H1 (cell line): Measurements from ENCODE around the gene CALD1. TPM values are rescaled to one million over a fixed set of nuclear protein-coding genes. Genes with fewer than 3 reads are reported as not detected.

Experiments
- CTCF ChIA-PET: fragments of 300-600 bp; sonication (Branson Sonifier 250); formaldehyde crosslinking; loops from one replicate; lab custom pipeline; 2021; ENCODE audit not compliant: partially characterized antibody; lab: Charles Lee
- POLR2A ChIA-PET: fragments of 300-600 bp; sonication (Branson Sonifier 250); formaldehyde crosslinking; loops from one replicate; lab custom pipeline; 2021; ENCODE audit warnings: inconsistent platforms; ENCODE audit not compliant: partially characterized antibody; lab: Charles Lee
- DNase-seq, 2 experiments: peaks; one replicate each; pipeline versions ENCODE4 v3.0.0 to v3.0.0-alpha.2; 2010 to 2022; ENCODE audit warnings: low spot score in 2 of 2, low read depth in 1 of 2, mixed read lengths in 1 of 2
- FAIRE-seq: peaks from 2 replicates; lab custom pipeline; 2011; peaks lifted over from hg19 to GRCh38; lab: Jason Lieb, UNC
- H2AFZ ChIP-seq: 2 replicates; pipeline ENCODE4 v1.8.1; 2012; ENCODE audit warnings: low read length, inconsistent platforms
- H2AK5ac ChIP-seq: 2 replicates; pipeline ENCODE4 v1.6.1; 2013; ENCODE audit warnings: low read depth, low read length
- H2BK120ac ChIP-seq: replicated peaks from 2 replicates; pipeline ENCODE3; 2013; ENCODE audit warnings: low read depth, low read length, inconsistent platforms
- H2BK12ac ChIP-seq: 2 replicates; pipeline ENCODE4 v1.6.1; 2013; ENCODE audit warnings: low read depth, low read length
- H2BK15ac ChIP-seq: 2 replicates; pipeline ENCODE4 v1.6.1; 2013; ENCODE audit warnings: low read length
- H2BK20ac ChIP-seq: 2 replicates; pipeline ENCODE4 v1.6.1; 2013; ENCODE audit warnings: low read length
- H2BK5ac ChIP-seq: 2 replicates; pipeline ENCODE4 v1.6.1; 2013; ENCODE audit warnings: low read depth, low read length
- H3K14ac ChIP-seq: 2 replicates; pipeline ENCODE4 v1.6.1; 2013; ENCODE audit warnings: inconsistent platforms; ENCODE audit not compliant: insufficient read length
- H3K18ac ChIP-seq: 2 replicates; pipeline ENCODE4 v1.6.1; 2013; ENCODE audit warnings: low read length; ENCODE audit errors: extremely low read depth
- H3K23ac ChIP-seq: 2 replicates; pipeline ENCODE4 v1.6.1; 2013; ENCODE audit warnings: inconsistent platforms; ENCODE audit not compliant: insufficient read length
- H3K23me2 ChIP-seq: 2 replicates; pipeline ENCODE4 v1.6.1; 2013; ENCODE audit warnings: low read depth, low read length
- H3K27ac ChIP-seq: 2 replicates; pipeline ENCODE4 v1.6.1; 2011; ENCODE audit warnings: low read depth, low read length, inconsistent platforms
- H3K27me3 ChIP-seq, 4 experiments: replicated peaks in 1 of 4; 1 replicate in 1 of 4; 2 replicates in 3 of 4; pipeline versions ENCODE4 v1.6.1 to v1.8.1; 2011 to 2013; ENCODE audit warnings: low read length in 3 of 4, mild to moderate bottlenecking in 3 of 4, inconsistent platforms in 2 of 4, mixed read lengths in 2 of 4, moderate library complexity in 1 of 4; ENCODE audit not compliant: control insufficient read depth in 3 of 4, insufficient read depth in 3 of 4; ENCODE audit errors: extremely low read depth in 1 of 4
- H3K36me3 ChIP-seq, 4 experiments: 2 replicates each; pipeline versions ENCODE4 v1.6.1 to v1.8.1; 2011 to 2013; ENCODE audit warnings: mild to moderate bottlenecking in 4 of 4, low read length in 3 of 4, moderate library complexity in 2 of 4, control low read depth in 1 of 4, inconsistent platforms in 1 of 4; ENCODE audit not compliant: insufficient read depth in 4 of 4, control insufficient read depth in 2 of 4
- H3K4ac ChIP-seq: replicated peaks from 2 replicates; pipeline ENCODE3; 2013; ENCODE audit warnings: low read length, low read depth, mixed read lengths, inconsistent platforms; ENCODE audit not compliant: insufficient read length
- H3K4me1 ChIP-seq, 4 experiments: replicated peaks in 1 of 4; 1 replicate in 1 of 4; 2 replicates in 3 of 4; pipeline versions ENCODE4 v1.6.1 to v1.8.1; 2011 to 2013; ENCODE audit warnings: low read length in 3 of 4, inconsistent platforms in 2 of 4, mixed read lengths in 1 of 4; ENCODE audit not compliant: insufficient read depth in 4 of 4, control insufficient read depth in 3 of 4
- H3K4me2 ChIP-seq, 2 experiments: 2 replicates each; pipeline versions ENCODE4 v1.6.1 to v1.8.1; 2011 to 2013; ENCODE audit warnings: low read depth in 2 of 2, low read length in 2 of 2, control low read depth in 1 of 2, inconsistent platforms in 1 of 2, mild to moderate bottlenecking in 1 of 2; ENCODE audit not compliant: insufficient read depth in 1 of 2
- H3K4me3 ChIP-seq, 4 experiments: fragments of 200-600, 300-600 bp in 1 of 4; sonication (generic), shearing (Covaris generic), sonication (Bioruptor Twin) in 1 of 4; 2 replicates each; pipeline versions ENCODE4 v1.5.1 to v1.8.1; 2011 to 2016; ENCODE audit warnings: low read length in 4 of 4, low read depth in 3 of 4, control low read depth in 2 of 4, inconsistent platforms in 2 of 4, mild to moderate bottlenecking in 2 of 4, mixed read lengths in 1 of 4, moderate library complexity in 1 of 4; ENCODE audit not compliant: insufficient read depth in 2 of 4; ENCODE audit errors: extremely low read depth in 1 of 4
- H3K56ac ChIP-seq: replicated peaks from 2 replicates; pipeline ENCODE3; 2013; ENCODE audit warnings: low read depth, mild to moderate bottlenecking, mixed read lengths, low read length, inconsistent platforms; ENCODE audit not compliant: insufficient read length
- H3K79me1 ChIP-seq: 2 replicates; pipeline ENCODE4 v1.6.1; 2013; ENCODE audit warnings: low read depth, low read length, control low read depth
- H3K79me2 ChIP-seq, 2 experiments: 2 replicates each; pipeline versions ENCODE4 v1.6.1 to v1.8.1; 2012 to 2013; ENCODE audit warnings: low read length in 2 of 2, mild to moderate bottlenecking in 2 of 2, inconsistent platforms in 1 of 2; ENCODE audit not compliant: insufficient read depth in 2 of 2, control insufficient read depth in 1 of 2
- H3K9ac ChIP-seq, 4 experiments: replicated peaks in 1 of 4; 1 replicate in 1 of 4; 2 replicates in 3 of 4; pipeline versions ENCODE4 v1.6.1 to v1.8.1; 2011 to 2013; ENCODE audit warnings: low read depth in 3 of 4, low read length in 3 of 4, control low read depth in 2 of 4, mild to moderate bottlenecking in 2 of 4, moderate library complexity in 2 of 4, inconsistent platforms in 1 of 4; ENCODE audit errors: extremely low read depth in 1 of 4
- H3K9me3 ChIP-seq, 2 experiments: 2 replicates each; pipeline versions ENCODE4 v1.6.1 to v1.8.1; 2012 to 2013; ENCODE audit warnings: mild to moderate bottlenecking in 2 of 2, moderate library complexity in 2 of 2, control low read depth in 1 of 2, inconsistent platforms in 1 of 2, low read depth in 1 of 2, low read length in 1 of 2, mixed read lengths in 1 of 2; ENCODE audit not compliant: insufficient read depth in 2 of 2
- H4K20me1 ChIP-seq, 2 experiments: replicated peaks in 1 of 2; 2 replicates each; pipeline versions ENCODE3 to v1.8.1; 2011 to 2013; ENCODE audit warnings: inconsistent platforms in 2 of 2, low read length in 2 of 2, mild to moderate bottlenecking in 1 of 2; ENCODE audit not compliant: insufficient read depth in 2 of 2, control insufficient read depth in 1 of 2
- H4K5ac ChIP-seq: 2 replicates; pipeline ENCODE4 v1.6.1; 2013; ENCODE audit warnings: low read length, low read depth, mixed read lengths, inconsistent platforms; ENCODE audit not compliant: insufficient read length
- H4K8ac ChIP-seq: 2 replicates; pipeline ENCODE4 v1.8.0; 2013; ENCODE audit warnings: mild to moderate bottlenecking, moderate library complexity, low read length, inconsistent platforms; ENCODE audit not compliant: insufficient read depth; ENCODE audit errors: extremely low read depth
- H4K91ac ChIP-seq: replicated peaks from 2 replicates; pipeline ENCODE3; 2013; ENCODE audit warnings: low read length, mixed read lengths, inconsistent platforms; ENCODE audit not compliant: insufficient read length
- CBX8 ChIP-seq: fragments of 300-800, 300-1000 bp; sonication (generic); IDR thresholded peaks from 2 replicates; pipeline ENCODE4 v1.7.1; 2016; ENCODE audit warnings: low read depth, low read length, borderline replicate concordance
- GABPA ChIP-seq: IDR thresholded peaks from 2 replicates; pipeline ENCODE4 v1.6.1; 2011; ENCODE audit warnings: mild to moderate bottlenecking, low read length, moderate library complexity, borderline replicate concordance; ENCODE audit not compliant: insufficient read depth
- JUND ChIP-seq: IDR thresholded peaks from 2 replicates; pipeline ENCODE4 v1.6.1; 2011; ENCODE audit warnings: mild to moderate bottlenecking, improper control_type of control experiment, low read length
- MAX ChIP-seq: IDR thresholded peaks from 2 replicates; pipeline ENCODE4 v1.6.1; 2012; ENCODE audit warnings: inconsistent platforms
- NRF1 ChIP-seq: IDR thresholded peaks from 2 replicates; pipeline ENCODE4 v1.6.1; 2011; ENCODE audit warnings: mild to moderate bottlenecking, low read depth, low read length, improper control_type of control experiment
- POLR2AphosphoS5 ChIP-seq: IDR thresholded peaks from 2 replicates; pipeline ENCODE4 v1.6.1; 2011; ENCODE audit warnings: low read depth, low read length
- RFX5 ChIP-seq: IDR thresholded peaks from 2 replicates; pipeline ENCODE4 v1.6.1; 2011; ENCODE audit warnings: low read depth, low read length, improper control_type of control experiment, borderline replicate concordance
- RNF2 ChIP-seq: fragments of 200-900, 300-1000 bp; sonication (generic); IDR thresholded peaks from 2 replicates; pipeline ENCODE4 v1.7.1; 2016; ENCODE audit warnings: borderline replicate concordance, low read depth, mild to moderate bottlenecking, antibody characterized with exemption, low read length; ENCODE audit not compliant: poor library complexity, severe bottlenecking; ENCODE audit errors: missing control alignments
- SIN3A ChIP-seq, 2 experiments: IDR thresholded peaks in 1 of 2; conservative IDR thresholded peaks in 1 of 2; 2 replicates each; pipeline ENCODE4 v1.6.1; 2011 to 2012; ENCODE audit warnings: low read length in 2 of 2, improper control_type of control experiment in 1 of 2, low read depth in 1 of 2, mild to moderate bottlenecking in 1 of 2
- SIX5 ChIP-seq: IDR thresholded peaks from 2 replicates; pipeline ENCODE4 v1.6.1; 2011; ENCODE audit warnings: mild to moderate bottlenecking, low read depth, low read length
- SP2 ChIP-seq: IDR thresholded peaks from 2 replicates; pipeline ENCODE4 v1.6.1; 2012; ENCODE audit warnings: mild to moderate bottlenecking, low read length, inconsistent platforms
- TAF1 ChIP-seq: IDR thresholded peaks from 2 replicates; pipeline ENCODE4 v1.6.1; 2011; ENCODE audit warnings: mild to moderate bottlenecking, low read depth, low read length
- TAF7 ChIP-seq: optimal IDR thresholded peaks from 2 replicates; pipeline ENCODE3; 2011; ENCODE audit warnings: low read depth, mild to moderate bottlenecking, inconsistent platforms, low read length, moderate library complexity, borderline replicate concordance
- TEAD4 ChIP-seq: IDR thresholded peaks from 2 replicates; pipeline ENCODE4 v1.6.1; 2012; ENCODE audit warnings: low read depth, low read length, inconsistent platforms, mixed read lengths
- WGBS, 2 experiments: shearing (Covaris generic) in 1 of 2; methylation state at CpG; one replicate each; pipeline versions ENCODE4 v1.1.6 to v1.1.7; 2013 to 2015; ENCODE audit warnings: low lambda C conversion rate in 2 of 2, mixed read lengths in 2 of 2, inconsistent platforms in 1 of 2, low coverage in 1 of 2, missing lambda C conversion rate in 1 of 2; ENCODE audit not compliant: insufficient replicate concordance in 2 of 2, insufficient coverage in 1 of 2, insufficient read length in 1 of 2; ENCODE audit errors: extremely low coverage in 1 of 2, missing lambda C conversion rate in 1 of 2; 5-methylcytosine and 5-hydroxymethylcytosine counted together
- polyA plus RNA-seq, 7 experiments: library from polyadenylated mRNA; depleted of rRNA in 3 of 7; stranded (reverse) in 5 of 7; unstranded in 2 of 7; fragments of >200 nt in 5 of 7; fragments of 200-250 nt in 2 of 7; gene quantifications; 1 replicate in 5 of 7; 2 replicates in 1 of 7; 4 replicates in 1 of 7; pipeline versions ENCODE4 v1.2.1 to v1.2.3, GENCODE V29; 2011 to 2013; ENCODE audit warnings: missing spikeins in 2 of 7, mixed read lengths in 2 of 7
- total RNA-seq: library from RNA; stranded (reverse); fragmentation: NEBNext Ultra II Directional; extraction: Animal tissue kit (Norgen Biotek cat#: 25700); gene quantifications from 2 replicates; pipeline ENCODE4 v1.2.1, GENCODE V29; 2021

Gene CALD1
- total and polyA plus RNA-seq, 2 of the 8 experiments (the other 6 are each of a cell fraction or from before 2014, with no cell fraction given): 34.3 to 177 TPM

DNA sequence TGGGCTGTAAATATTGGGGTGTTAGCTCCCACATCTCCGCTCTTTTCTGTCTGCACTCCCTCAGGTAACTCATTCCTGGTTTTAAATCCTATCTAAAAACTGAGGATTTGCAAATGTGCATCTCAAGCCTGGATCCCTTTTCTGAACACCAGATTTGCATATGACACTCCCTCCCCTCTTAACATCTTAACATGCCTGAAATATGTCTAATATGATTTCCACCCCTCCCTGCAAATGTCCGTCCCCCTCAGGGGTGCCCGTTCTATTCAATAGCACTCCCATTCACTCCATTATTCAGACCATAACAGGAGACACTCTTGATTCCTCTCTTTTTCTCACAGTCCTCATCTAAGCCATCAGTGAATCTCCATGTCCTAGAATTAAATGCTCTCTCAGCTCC is 8.3 kb upstream of the CALD1 start:
- peak in 1 of 2 experiments; percentile 8 for DNase-seq
- Histone ChIP-seq H3K4me2 (no peak overlapping the region), H4K5ac (no peak overlapping the region), H4K20me1 (no peaks in the 10 kb centered on the region), H3K27me3 (no peaks in the 10 kb centered on the region; a peak in 1 of 7 replicates), H4K91ac (no peak overlapping the region), H3K79me2 (no peaks in the 10 kb centered on the region), H4K8ac (no peak overlapping the region), H3K18ac (no peak overlapping the region), H3K9ac (no peak overlapping the region), H3K23me2 (no peaks in the 10 kb centered on the region; the same call in 1 of the 2 replicates), H2BK15ac (no peak overlapping the region), H3K56ac (no peak overlapping the region), H2BK20ac (no peak overlapping the region), H3K79me1 (no peaks in the 10 kb centered on the region), H2BK5ac (no peak overlapping the region), H3K23ac (no peak overlapping the region), H3K4me1 (peaks cover 0 to 2% (median 0%) of the 10 kb centered on the region in 4 experiments; a peak in 1 of 7 replicates), H2BK120ac (no peak overlapping the region), H2AFZ (0 out of 2 replicates have a peak overlapping the region, but pooled peaks have one; percentile 34), H3K36me3 (no peaks in the 10 kb centered on the region), H2BK12ac (no peak overlapping the region), H3K27ac (no peak overlapping the region), H2AK5ac (no peak overlapping the region), H3K4me3 (no peak overlapping the region), H3K4ac (no peak overlapping the region), H3K14ac (no peak overlapping the region), H3K9me3 (no peaks in the 10 kb centered on the region)
- TF ChIP-seq SIX5 (no peak), MAX (no peak), SP2 (no peak), GABPA (no peak), RNF2 (no peak), TAF1 (no peak), CBX8 (no peak), RFX5 (no peak), POLR2AphosphoS5 (no peak), TAF7 (no peak), JUND (no peak), NRF1 (no peak), TEAD4 (no peak), SIN3A (conservative IDR thresholded peaks at IDR 0.05 in 1 of 2, IDR thresholded peaks at IDR 0.05 in 1 of 2; ENCODE audit: low read depth in 1 of 2, low read length in 2 of 2) (no peak)
- no peak for FAIRE-seq
- POLR2A ChIA-PET: no interaction called here
- WGBS, 2 experiments: 87% methylated on average over 3 of the region's 3 CpGs; no CpG with 5 or more reads in 1 of the 2 experiments
- CTCF ChIA-PET: no interaction called here
